K562 (cell line): ENCODE results near the gene OR51V1. TPM values are rescaled to one million over a fixed set of nuclear protein-coding genes. Genes with fewer than 3 reads are reported as not detected.
A peak's percentile ranks its signal among the peaks of the same experiment; 100 is the strongest.

ENCODE experiments used
- ADNP ChIP-seq: fragments of 200-800 bp; sonication (Bioruptor generic); IDR thresholded peaks from 2 replicates; pipeline ENCODE4 v1.6.1; 2016; ENCODE audit warnings: missing genetic modification characterization, missing compliant biosample characterization
- SAFB ChIP-seq: fragments of 200-400 bp; formaldehyde crosslinking; IDR thresholded peaks from 2 replicates; pipeline ENCODE4 v1.6.1; 2017; ENCODE audit warnings: low read depth, low read length, borderline replicate concordance
- polyA plus RNA-seq, 8 experiments: library from polyadenylated mRNA; depleted of rRNA in 4 of 8; stranded (reverse) in 5 of 8; unstranded in 3 of 8; fragments of >200 nt; fragmentation: Nextera tagmentation in 2 of 8; fragmentation: Illumina TruSeq in 1 of 8; extraction: Ambion mirVana in 2 of 8; extraction: Trizol in 1 of 8; gene quantifications; 2 replicates each; pipeline versions ENCODE4 v1.2.1 to v1.2.3, GENCODE V29; 2011 to 2014; ENCODE audit warnings: inconsistent platforms in 1 of 8, missing spikeins in 1 of 8
- total RNA-seq, 7 experiments: library from RNA; depleted of rRNA in 6 of 7; stranded (reverse); fragments of >200 nt in 6 of 7; fragmentation: Illumina TruSeq in 2 of 7; extraction: Trizol in 2 of 7; gene quantifications; 2 replicates each; pipeline versions ENCODE4 v1.2.1 to v1.2.3, GENCODE V29; 2011 to 2021; ENCODE audit warnings: low replicate concordance in 1 of 7
- TF ChIP-seq, protein P1 (sequence below): sonication (generic); formaldehyde crosslinking; IDR thresholded peaks from 2 replicates; pipeline ENCODE4 v1.8.1; 2023; ENCODE audit warnings: mild to moderate bottlenecking, missing genetic modification reagents
- TF ChIP-seq, protein P2 (sequence below), 2 experiments: IDR thresholded peaks in 1 of 2; conservative IDR thresholded peaks in 1 of 2; 2 replicates each; pipeline ENCODE4 v1.6.1; 2016; ENCODE audit warnings: low read depth in 2 of 2, mild to moderate bottlenecking in 1 of 2, missing compliant biosample characterization in 1 of 2, missing genetic modification characterization in 1 of 2, moderate library complexity in 1 of 2
- TF ChIP-seq, protein P3 (sequence below): sonication (generic); formaldehyde crosslinking; IDR thresholded peaks from 2 replicates; pipeline ENCODE4 v1.8.0; 2022; ENCODE audit warnings: mild to moderate bottlenecking, missing genetic modification reagents

OR51V1 gene
- total and polyA plus RNA-seq, 9 of the 15 experiments (the other 6 are each of a cell fraction or from before 2014, with no cell fraction given), result not detected

DNA sequence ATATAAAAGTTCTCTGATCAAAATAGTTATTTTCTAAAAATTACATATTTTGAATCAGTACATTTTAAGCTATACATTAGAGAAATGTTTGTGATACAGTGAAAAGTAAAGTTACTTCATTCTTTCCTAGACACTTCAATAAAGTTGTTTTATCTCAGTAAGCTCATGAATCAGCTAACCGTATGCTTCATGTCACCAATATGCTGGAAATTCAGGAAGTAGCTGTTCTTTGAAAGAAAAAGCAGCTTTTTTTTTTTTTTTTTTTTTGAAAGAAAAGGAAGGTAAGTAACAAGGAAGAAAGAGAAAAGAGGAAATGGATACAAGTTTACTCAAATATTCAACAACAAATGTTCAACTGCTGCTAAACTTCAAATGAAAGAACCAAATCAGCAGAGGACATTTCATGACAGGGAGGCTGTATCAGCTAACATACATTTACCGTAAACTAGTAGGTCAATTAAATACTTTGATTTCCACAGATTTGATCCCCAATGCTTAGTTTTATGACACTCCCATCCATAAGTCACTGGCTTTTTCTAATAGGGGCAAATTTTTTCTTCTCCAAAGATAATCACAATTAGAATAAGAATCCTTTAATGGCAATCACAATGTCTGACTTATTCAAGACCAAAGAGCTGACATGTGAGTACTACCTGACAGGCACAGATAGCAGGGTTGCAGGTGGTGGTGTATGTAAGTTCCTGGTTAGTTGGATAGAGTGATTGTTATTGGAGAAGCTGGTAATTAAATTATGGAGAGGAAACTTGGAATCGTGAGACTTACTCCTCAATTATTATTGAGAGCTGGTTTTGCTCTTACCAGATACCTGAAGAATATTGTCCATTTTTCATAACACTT, 46.7 kb downstream of the OR51V1 start (continued):
- TF ChIP-seq, protein P1, sequence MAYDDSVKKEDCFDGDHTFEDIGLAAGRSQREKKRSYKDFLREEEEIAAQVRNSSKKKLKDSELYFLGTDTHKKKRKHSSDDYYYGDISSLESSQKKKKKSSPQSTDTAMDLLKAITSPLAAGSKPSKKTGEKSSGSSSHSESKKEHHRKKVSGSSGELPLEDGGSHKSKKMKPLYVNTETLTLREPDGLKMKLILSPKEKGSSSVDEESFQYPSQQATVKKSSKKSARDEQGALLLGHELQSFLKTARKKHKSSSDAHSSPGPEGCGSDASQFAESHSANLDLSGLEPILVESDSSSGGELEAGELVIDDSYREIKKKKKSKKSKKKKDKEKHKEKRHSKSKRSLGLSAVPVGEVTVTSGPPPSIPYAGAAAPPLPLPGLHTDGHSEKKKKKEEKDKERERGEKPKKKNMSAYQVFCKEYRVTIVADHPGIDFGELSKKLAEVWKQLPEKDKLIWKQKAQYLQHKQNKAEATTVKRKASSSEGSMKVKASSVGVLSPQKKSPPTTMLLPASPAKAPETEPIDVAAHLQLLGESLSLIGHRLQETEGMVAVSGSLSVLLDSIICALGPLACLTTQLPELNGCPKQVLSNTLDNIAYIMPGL (CRISPR knock-in tag), result no peak
- TF ChIP-seq, protein P2, sequence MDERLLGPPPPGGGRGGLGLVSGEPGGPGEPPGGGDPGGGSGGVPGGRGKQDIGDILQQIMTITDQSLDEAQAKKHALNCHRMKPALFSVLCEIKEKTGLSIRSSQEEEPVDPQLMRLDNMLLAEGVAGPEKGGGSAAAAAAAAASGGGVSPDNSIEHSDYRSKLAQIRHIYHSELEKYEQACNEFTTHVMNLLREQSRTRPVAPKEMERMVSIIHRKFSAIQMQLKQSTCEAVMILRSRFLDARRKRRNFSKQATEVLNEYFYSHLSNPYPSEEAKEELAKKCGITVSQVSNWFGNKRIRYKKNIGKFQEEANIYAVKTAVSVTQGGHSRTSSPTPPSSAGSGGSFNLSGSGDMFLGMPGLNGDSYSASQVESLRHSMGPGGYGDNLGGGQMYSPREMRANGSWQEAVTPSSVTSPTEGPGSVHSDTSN (CRISPR knock-in tag; IDR thresholded peaks at IDR 0.05; ENCODE audit: low read depth), result no peak
- TF ChIP-seq, protein P2 (tag; conservative IDR thresholded peaks at IDR 0.05; ENCODE audit: low read depth), result peak; percentile 77
- TF ChIP-seq, protein P3, sequence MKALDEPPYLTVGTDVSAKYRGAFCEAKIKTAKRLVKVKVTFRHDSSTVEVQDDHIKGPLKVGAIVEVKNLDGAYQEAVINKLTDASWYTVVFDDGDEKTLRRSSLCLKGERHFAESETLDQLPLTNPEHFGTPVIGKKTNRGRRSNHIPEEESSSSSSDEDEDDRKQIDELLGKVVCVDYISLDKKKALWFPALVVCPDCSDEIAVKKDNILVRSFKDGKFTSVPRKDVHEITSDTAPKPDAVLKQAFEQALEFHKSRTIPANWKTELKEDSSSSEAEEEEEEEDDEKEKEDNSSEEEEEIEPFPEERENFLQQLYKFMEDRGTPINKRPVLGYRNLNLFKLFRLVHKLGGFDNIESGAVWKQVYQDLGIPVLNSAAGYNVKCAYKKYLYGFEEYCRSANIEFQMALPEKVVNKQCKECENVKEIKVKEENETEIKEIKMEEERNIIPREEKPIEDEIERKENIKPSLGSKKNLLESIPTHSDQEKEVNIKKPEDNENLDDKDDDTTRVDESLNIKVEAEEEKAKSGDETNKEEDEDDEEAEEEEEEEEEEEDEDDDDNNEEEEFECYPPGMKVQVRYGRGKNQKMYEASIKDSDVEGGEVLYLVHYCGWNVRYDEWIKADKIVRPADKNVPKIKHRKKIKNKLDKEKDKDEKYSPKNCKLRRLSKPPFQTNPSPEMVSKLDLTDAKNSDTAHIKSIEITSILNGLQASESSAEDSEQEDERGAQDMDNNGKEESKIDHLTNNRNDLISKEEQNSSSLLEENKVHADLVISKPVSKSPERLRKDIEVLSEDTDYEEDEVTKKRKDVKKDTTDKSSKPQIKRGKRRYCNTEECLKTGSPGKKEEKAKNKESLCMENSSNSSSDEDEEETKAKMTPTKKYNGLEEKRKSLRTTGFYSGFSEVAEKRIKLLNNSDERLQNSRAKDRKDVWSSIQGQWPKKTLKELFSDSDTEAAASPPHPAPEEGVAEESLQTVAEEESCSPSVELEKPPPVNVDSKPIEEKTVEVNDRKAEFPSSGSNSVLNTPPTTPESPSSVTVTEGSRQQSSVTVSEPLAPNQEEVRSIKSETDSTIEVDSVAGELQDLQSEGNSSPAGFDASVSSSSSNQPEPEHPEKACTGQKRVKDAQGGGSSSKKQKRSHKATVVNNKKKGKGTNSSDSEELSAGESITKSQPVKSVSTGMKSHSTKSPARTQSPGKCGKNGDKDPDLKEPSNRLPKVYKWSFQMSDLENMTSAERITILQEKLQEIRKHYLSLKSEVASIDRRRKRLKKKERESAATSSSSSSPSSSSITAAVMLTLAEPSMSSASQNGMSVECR, result no peak
- TF ChIP-seq ADNP (tag), result peak; percentile 34; the same call in 1 of the 2 replicates
- TF ChIP-seq SAFB, result no peak
